ENCODE measurements around the gene ZIC4.

DNA sequence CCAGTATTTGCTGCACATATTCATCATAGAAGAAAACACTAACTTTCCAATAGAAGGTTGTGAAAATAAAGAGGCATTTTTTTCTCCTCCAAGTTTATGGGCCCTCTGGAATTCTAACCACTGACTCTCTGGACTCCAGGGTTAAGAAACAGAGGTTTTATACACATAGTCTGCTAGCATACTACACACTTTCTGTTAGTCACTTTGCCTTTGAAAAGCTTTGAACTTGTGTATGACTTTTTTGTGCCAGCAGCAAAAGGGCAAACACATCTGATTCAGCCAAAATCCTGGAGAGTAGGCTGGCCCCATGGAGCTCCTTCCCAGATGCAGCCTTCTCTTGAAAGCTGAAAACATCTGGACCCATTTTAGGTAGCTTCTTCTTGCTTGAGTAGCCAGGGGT, 6.2 kb downstream of the ZIC4 start:
- TF ChIP-seq SIN3A (IDR thresholded peaks at IDR 0.05; ENCODE audit: borderline replicate concordance, insufficient read depth, low read length) (no peak), POLR2AphosphoS5 (IDR thresholded peaks at IDR 0.05; ENCODE audit: low read depth, low read length) (no peak)
